GM12874 (cell line): ENCODE results near the gene ZNF618.

Source experiments
- TF ChIP-seq, protein P1 (sequence below): IDR thresholded peaks from 2 replicates; pipeline ENCODE4 v1.5.1; 2011; ENCODE audit warnings: low read depth, mild to moderate bottlenecking, control low read depth, low read length, moderate library complexity; ENCODE audit not compliant: insufficient read depth

ZNF618 gene

DNA sequence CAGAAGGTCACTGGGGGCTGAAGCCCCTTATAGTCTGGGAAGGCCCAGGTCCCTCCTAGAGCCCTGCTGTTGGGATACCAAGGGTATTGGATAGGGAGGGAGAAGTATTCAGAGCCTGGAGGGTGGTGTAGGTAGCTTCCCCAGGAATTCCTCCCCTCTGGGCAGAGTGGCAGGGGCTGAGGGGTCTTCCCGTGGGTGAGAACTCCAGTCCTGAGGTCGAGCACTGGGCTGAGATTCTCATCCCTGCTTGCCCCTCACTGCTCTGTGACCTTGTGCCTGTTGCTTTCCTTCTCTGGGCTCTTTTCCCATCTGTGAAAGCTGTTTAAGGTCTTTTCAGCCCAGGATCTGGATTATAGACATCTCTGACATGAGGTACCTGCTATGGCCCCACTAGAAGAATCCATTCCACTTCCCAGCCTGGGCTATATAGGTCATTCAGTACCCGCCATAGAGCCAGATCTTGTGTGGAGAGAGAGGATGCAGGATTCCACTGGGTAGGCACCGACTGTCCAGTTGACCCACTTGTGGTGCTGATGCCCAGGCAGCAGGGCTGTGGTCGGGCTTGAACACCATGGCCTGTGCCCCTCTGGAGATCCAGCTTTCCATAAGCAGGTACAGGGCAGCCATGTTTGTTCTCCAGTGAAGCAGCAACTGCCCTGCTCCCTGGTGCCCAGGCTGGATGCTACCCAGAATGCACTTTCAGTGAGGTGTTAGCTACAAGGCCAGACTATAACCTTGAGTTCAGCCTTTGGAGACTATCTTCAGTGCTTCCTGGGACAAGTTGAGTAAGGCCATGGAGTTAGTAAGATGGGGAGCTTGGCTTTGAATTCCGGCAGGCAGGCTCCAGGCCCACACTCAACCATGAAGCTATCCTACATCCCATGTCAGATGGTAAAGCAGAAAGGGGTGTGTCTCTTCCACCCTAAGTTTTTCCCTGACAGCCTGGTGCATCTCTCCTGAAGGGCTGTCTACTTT, 141.9 kb downstream of the ZNF618 start:
- TF ChIP-seq, protein P1, sequence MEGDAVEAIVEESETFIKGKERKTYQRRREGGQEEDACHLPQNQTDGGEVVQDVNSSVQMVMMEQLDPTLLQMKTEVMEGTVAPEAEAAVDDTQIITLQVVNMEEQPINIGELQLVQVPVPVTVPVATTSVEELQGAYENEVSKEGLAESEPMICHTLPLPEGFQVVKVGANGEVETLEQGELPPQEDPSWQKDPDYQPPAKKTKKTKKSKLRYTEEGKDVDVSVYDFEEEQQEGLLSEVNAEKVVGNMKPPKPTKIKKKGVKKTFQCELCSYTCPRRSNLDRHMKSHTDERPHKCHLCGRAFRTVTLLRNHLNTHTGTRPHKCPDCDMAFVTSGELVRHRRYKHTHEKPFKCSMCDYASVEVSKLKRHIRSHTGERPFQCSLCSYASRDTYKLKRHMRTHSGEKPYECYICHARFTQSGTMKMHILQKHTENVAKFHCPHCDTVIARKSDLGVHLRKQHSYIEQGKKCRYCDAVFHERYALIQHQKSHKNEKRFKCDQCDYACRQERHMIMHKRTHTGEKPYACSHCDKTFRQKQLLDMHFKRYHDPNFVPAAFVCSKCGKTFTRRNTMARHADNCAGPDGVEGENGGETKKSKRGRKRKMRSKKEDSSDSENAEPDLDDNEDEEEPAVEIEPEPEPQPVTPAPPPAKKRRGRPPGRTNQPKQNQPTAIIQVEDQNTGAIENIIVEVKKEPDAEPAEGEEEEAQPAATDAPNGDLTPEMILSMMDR: no peak

DNA sequence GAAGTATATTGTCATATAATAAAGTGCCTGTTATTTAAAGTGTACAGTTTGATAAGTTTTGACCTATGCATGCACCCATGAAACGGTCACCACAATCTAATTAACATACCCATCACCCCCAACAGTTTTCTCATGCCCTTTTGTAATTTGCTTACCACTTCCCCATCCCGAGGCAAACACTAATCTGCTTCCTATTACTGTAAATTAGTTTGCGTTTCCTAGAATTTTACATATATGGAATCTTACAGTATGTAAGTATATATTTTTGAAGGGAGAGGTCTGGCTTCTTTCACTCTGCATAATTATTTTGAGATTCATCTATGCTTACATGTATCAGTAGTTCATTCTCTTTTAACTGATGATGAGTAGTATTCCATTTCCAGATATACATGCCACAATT, 145.5 kb downstream of the ZNF618 start:
- TF ChIP-seq, protein P1: no peak

DNA sequence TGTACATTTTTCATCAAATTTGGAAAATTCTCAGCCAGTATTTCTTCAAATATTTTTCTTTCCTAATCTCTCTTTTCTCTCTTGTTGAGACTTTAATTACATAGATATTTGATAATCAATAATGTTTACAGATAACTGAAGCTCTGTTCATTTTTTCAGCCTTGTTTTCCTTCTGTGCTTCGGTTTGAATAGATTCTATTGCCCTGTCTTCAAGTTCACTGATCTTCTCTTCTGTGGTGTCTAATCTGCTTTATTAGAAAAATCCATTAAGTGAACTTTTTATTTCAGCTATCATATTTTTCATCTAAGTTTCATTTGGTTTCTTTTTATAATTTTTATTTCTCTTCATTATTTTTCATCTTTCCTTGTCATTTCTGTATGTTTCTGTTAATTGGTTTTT, 147.9 kb downstream of the ZNF618 start:
- TF ChIP-seq, protein P1: no peak

DNA sequence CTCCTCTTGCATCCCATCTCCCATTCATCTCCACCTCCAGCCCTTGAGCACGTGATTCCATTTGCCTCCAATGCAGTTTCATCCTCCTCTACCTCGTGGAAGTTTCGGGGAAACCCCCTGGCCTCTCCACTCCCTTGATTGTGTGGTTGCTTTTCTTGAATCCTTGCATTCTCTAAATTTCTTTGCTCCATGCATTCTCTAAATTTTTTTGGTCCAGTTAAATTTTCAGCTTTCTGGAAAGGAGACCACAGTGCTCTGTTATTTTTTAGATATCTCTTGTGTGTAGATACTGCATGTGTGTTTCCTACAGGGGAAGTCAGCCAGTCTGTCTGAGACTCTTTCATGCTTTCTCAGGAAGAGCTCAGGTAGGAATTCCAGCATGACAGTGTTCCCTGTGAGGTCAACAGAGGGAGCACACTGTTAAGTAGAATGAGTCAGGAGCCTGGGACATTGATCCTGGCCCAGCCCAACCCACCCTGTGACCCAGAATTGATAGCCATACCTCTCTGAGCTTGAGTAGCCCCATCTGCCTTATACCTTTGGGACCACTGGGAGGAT, 149.2 kb downstream of the ZNF618 start:
- TF ChIP-seq, protein P1: no peak

DNA sequence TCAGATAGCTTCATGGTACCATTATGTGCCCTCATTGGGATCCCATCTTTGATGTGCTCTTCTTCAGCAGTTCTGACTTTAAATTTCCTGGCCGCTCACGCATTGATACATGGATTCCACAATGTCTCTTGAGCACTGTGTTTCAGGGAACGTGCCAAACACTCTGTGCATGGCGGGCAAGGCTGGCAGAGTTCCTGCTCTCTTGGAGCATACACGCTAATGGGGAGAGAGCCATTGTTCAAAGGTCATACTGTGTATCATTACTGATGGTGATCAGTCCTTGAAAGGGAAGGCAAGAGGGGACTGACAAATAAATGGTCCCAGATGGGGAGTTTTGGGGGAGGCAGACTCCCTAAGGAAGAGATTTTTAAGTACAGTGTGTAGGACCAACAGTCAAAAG, 149.7 kb downstream of the ZNF618 start:
- TF ChIP-seq, protein P1: no peak

DNA sequence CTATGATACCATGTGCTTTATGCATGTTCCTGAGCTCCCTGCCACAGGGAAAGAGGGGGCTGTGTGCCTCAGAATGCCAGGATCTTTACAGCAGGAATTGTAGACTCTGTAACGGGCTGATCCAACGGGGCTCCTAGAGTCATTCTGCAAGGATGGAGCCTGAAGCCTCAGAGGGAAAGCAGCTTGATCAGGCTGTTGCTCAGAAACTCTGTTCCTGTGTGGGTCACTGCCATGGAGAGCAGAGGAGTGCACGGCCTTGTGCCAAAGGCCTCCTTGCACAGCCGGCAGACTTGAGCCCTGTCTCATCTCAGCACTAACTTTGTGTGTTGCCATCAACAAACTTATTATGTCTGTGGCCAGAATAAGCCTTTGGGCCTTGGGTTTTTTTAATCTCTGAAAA, 150.2 kb downstream of the ZNF618 start:
- TF ChIP-seq, protein P1: no peak

DNA sequence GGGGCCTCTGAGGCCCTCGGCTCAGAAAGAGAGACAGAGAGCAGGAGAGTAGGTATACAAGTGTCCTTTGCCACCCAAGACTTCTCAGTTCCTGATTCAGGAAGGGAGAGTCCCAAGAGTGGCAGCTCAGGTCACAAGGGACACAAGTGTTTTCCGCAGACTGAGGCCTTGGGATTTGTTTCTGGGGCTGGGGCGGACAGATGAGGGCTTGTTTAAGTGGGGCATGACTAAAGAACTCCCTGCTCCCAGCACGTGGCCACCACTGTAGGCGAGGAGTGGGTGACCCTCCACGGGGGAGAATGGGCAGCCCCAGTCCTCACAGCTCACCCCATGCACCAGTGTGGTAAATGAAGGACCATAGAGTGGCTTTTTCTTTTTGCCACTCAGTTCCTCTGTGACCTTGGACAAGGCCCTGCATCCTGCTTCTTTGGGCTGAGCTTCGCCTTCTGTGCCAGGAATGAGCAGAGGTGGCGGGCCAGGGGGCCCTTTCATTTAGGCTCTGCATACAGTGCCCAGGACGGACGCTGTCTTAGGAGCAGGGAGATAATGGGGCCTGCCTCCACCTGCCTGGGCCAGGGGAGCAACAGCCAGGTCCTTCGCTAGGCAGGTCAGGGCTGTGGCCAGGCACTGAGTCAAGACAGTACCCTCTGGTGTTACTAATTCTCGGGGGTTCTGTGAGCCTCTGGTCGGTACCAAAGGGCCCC, 151.2 kb downstream of the ZNF618 start:
- TF ChIP-seq, protein P1: no peak
